ENCODE results near the gene ACP4.

- no peak for TF ChIP-seq POLR2AphosphoS5 (IDR thresholded peaks at IDR 0.05; ENCODE audit: low read depth, low read length)
- TF ChIP-seq TAF1 (IDR thresholded peaks at IDR 0.05; ENCODE audit: borderline replicate concordance, insufficient read depth, low read length): no peak
- TF ChIP-seq REST (IDR thresholded peaks at IDR 0.05; ENCODE audit: insufficient read depth in 1 of 2, low read depth in 2 of 2, low read length in 2 of 2): no peak
- no peak for TF ChIP-seq SIN3A (IDR thresholded peaks at IDR 0.05; ENCODE audit: borderline replicate concordance, insufficient read depth, low read length)
- TF ChIP-seq FOXP2 (optimal IDR thresholded peaks at IDR 0.05; ENCODE audit: borderline replicate concordance, extremely low read depth, extremely low read length, insufficient read depth): no peak
These were observed 28.8 kb downstream of the ACP4 start for GRCh38 chr19:50818859-50819472.

Data from PFSK-1 (cell line).